Activated T-cell treated with anti-CD3 and anti-CD28 coated beads, Interleukin-2, amount 50 U/mL, for 4 hours (primary cell): Measurements from ENCODE around the gene DSN1. TPM values are rescaled to one million over a fixed set of nuclear protein-coding genes. Genes with fewer than 3 reads are reported as not detected.

Experiments used
- ATAC-seq, 2 donors: fragments of 200-7000 bp; cut with Tn5 transposase; one replicate each; pipeline ENCODE4 v1.10.0; 2021
- DNase-seq: peaks from one replicate; pipeline ENCODE4 v3.0.0-alpha.2; 2020
- H3K27me3 Mint-ChIP-seq: one replicate; pipeline ENCODE4 v1.8.0; 2021; ENCODE audit warnings: low read depth, mixed read lengths
- H3K36me3 Mint-ChIP-seq: one replicate; pipeline ENCODE4 v1.8.0; 2022; ENCODE audit warnings: mixed read lengths; ENCODE audit not compliant: insufficient read depth
- H3K4me1 Mint-ChIP-seq: one replicate; pipeline ENCODE4 v1.8.0; 2021; ENCODE audit warnings: low read depth, mixed read lengths
- H3K4me3 Mint-ChIP-seq: one replicate; pipeline ENCODE4 v1.8.0; 2021; ENCODE audit warnings: mild to moderate bottlenecking, moderate library complexity, mixed read lengths
- H3K9me3 Mint-ChIP-seq: one replicate; pipeline ENCODE4 v1.8.0; 2021; ENCODE audit warnings: mixed read lengths
- total RNA-seq, 3 donors: library from RNA; stranded (reverse); gene quantifications; one replicate each; pipeline ENCODE4 v1.2.1, GENCODE V29; 2021

Gene DSN1
- total RNA-seq, 3 donors from 2014 or later, result 11.6 to 13.7 (median 13.1) TPM

DNA sequence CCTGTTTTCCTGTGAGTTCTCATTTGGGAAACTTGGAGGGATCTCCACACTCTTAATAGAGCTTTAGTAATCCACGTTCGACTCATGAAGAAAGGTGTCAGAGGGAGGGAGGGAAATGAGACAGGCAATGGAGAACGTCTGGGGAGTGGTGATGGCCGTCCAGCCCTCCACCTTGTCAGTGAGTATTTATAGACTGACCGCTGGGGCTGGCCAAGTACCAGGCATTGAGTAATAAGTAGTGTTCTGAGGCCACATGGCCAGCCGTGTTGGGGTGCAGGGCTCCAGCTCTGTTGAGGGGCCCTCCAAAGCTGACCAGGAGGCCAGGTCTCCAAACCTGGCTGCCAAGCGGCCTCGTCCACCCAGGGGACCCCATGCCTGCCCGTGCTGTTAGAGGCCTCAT lies 11.3 kb upstream of the DSN1 start:
- Mint-ChIP-seq H3K9me3 (no peaks in the 10 kb centered on the region), H3K36me3 (peaks cover 2% of the 10 kb centered on the region), H3K4me3 (no peak overlapping the region), H3K27me3 (no peaks in the 10 kb centered on the region), H3K4me1 (no peaks in the 10 kb centered on the region)
- ATAC-seq (no peak), DNase-seq (no peak)

DNA sequence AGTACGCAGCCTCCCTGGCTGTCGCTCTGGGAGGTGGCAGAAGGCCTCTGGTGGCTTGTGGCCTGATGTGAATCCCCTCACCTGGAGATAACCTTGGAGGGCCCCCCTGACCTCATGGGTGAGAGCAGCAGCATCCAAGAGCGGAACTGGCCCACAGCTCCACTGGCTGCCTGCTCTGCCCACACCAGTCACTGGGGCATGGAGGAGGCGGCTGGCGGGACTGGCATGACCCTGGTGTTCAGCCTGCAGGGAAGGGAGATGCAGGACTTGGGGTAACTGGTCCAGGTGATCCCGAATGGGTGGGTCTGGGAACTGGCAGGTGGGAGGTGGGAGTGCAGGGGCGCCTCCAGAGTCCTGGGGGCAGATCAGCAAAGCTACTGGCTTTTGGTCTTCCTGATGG lies 10.6 kb upstream of the DSN1 start:
- H3K9me3 Mint-ChIP-seq, result no peaks in the 10 kb centered on the region
- H3K4me1 Mint-ChIP-seq, result no peaks in the 10 kb centered on the region
- H3K4me3 Mint-ChIP-seq, result no peak overlapping the region
- DNase-seq (no peak), ATAC-seq (no peak)
- H3K27me3 Mint-ChIP-seq, result no peaks in the 10 kb centered on the region
- peaks cover 2% of the 10 kb centered on the region for H3K36me3 Mint-ChIP-seq

- Mint-ChIP-seq H3K27me3 (no peaks in the 10 kb centered on the region), H3K9me3 (no peaks in the 10 kb centered on the region), H3K4me1 (peaks cover 2% of the 10 kb centered on the region), H3K36me3 (peaks cover 2% of the 10 kb centered on the region), H3K4me3 (no peak overlapping the region)
- DNase-seq, result no peak
- ATAC-seq, result no peak
Measured at GRCh38 chr20:36779656-36780025, 6.1 kb upstream of the DSN1 start.

- Mint-ChIP-seq H3K4me3 (no peak overlapping the region), H3K36me3 (no peaks in the 10 kb centered on the region), H3K27me3 (no peaks in the 10 kb centered on the region), H3K4me1 (peaks cover 2% of the 10 kb centered on the region), H3K9me3 (no peaks in the 10 kb centered on the region)
- no peak for DNase-seq
- no peak for ATAC-seq
Measured at GRCh38 chr20:36778831-36779655, 5.5 kb upstream of the DSN1 start.

GRCh38 chr20:36777576-36777975 lies 4.0 kb upstream of the DSN1 start:
- no peaks in the 10 kb centered on the region for H3K27me3 Mint-ChIP-seq
- H3K4me1 Mint-ChIP-seq, result peaks cover 8% of the 10 kb centered on the region
- DNase-seq, result no peak
- no peak overlapping the region for H3K4me3 Mint-ChIP-seq
- H3K36me3 Mint-ChIP-seq, result no peaks in the 10 kb centered on the region
- no peak for ATAC-seq
- H3K9me3 Mint-ChIP-seq, result no peaks in the 10 kb centered on the region

DNA sequence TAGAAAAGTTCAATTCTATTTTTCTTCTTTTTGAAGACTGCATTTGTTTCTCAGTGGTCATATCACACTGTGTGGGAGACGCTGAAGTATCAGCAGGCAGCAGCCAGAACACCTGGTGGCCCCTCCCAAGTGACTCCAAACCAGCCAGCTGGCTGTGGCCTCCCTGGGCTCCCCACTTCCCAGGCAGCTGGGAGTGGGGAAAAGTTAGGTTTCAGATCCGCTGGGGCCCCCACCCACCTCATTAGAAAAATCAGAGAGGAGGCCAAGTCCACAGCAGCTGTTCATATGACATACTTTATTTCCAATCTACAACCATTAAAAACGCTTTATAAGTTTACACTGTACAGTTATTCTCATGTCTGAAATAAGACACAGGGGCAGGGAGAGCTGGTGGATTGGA lies 3.6 kb upstream of the DSN1 start:
- DNase-seq (no peak), ATAC-seq (no peak)
- Mint-ChIP-seq H3K27me3 (no peaks in the 10 kb centered on the region), H3K4me1 (peaks cover 9% of the 10 kb centered on the region), H3K9me3 (no peaks in the 10 kb centered on the region), H3K36me3 (no peaks in the 10 kb centered on the region), H3K4me3 (no peak overlapping the region)

GRCh38 chr20:36775826-36776225 lies 2.3 kb upstream of the DSN1 start:
- H3K27me3 Mint-ChIP-seq, result no peaks in the 10 kb centered on the region
- no peak for DNase-seq
- H3K4me3 Mint-ChIP-seq, result no peak overlapping the region
- H3K9me3 Mint-ChIP-seq, result no peaks in the 10 kb centered on the region
- peaks cover 11% of the 10 kb centered on the region for H3K4me1 Mint-ChIP-seq
- ATAC-seq, result no peak
- H3K36me3 Mint-ChIP-seq, result no peaks in the 10 kb centered on the region

DNA sequence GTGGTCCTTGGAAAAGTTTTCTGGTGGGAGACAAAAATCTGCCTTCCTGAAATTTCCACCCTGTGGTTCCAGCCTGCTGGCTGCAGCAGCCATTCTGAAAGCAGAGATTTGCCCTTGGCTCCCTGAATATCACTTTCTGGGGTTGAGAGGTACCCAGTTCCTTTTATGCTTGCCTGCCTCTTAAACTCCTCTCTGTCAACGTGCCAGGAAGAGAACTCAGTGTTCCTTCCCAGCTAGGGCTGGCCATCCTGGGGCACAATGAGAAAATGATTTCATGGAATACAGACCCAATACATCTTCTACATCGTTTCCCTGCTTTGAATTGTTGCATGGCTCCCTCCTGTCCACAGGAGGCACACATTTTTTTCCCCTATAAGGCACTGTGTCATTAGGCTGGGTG lies 1.6 kb upstream of the DSN1 start:
- Mint-ChIP-seq H3K36me3 (no peaks in the 10 kb centered on the region), H3K4me1 (peaks cover 11% of the 10 kb centered on the region), H3K4me3 (peak overlapping the region; percentile 87), H3K27me3 (no peaks in the 10 kb centered on the region), H3K9me3 (no peaks in the 10 kb centered on the region)
- no peak for ATAC-seq
- no peak for DNase-seq

DNA sequence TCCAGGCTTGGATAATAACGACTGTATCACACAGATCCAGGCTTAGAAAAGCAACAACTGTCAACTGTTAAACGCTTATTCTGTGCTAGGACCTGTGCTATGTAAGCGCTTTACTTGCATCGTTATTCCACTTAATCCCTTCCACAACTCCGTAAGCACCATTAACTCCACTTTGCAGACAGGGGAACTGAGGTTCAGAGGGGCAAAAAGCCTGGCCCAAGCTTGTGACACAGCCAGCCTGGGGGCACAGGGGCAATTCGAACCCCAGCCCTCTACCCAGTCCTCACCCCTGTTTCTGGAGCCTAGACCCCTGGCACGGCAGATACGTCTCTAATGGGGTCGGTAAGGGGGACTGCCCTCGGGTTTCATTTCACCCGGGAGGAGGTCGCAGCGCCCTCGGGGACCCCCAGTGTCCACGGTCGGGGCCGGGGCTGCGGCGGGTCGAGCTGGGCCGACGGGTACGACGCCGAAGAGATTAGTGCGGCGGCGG lies 411 bp downstream of the DSN1 start:
- Mint-ChIP-seq H3K4me3 (peak overlapping the region; percentile 87), H3K27me3 (no peaks in the 10 kb centered on the region), H3K36me3 (no peaks in the 10 kb centered on the region), H3K9me3 (no peaks in the 10 kb centered on the region), H3K4me1 (peaks cover 11% of the 10 kb centered on the region)
- ATAC-seq (peak; percentile 38 to 49), DNase-seq (no peak)

DNA sequence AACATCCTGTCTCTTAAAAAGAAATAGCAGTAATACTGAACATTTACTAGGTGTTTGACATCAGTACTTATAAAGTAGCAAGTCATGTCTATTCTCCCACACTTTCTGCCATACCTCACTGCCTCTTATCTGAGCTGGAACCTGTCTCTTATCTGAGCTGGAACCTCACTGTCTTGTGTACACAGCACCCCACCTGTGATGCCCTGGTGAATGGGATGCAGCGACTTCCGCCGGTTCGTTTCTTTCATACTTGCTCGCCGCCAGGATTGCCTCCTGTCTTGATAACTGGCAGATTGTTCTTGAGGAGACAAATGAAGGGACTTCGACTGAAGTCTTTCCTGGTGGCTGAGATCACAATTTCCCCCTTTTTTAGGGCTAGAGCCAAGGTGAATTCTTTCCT lies 2.9 kb downstream of the DSN1 start:
- no peak overlapping the region for H3K4me3 Mint-ChIP-seq
- no peaks in the 10 kb centered on the region for H3K9me3 Mint-ChIP-seq
- peaks cover 11% of the 10 kb centered on the region for H3K4me1 Mint-ChIP-seq
- DNase-seq (no peak), ATAC-seq (no peak)
- H3K36me3 Mint-ChIP-seq, result no peaks in the 10 kb centered on the region
- no peaks in the 10 kb centered on the region for H3K27me3 Mint-ChIP-seq

DNA sequence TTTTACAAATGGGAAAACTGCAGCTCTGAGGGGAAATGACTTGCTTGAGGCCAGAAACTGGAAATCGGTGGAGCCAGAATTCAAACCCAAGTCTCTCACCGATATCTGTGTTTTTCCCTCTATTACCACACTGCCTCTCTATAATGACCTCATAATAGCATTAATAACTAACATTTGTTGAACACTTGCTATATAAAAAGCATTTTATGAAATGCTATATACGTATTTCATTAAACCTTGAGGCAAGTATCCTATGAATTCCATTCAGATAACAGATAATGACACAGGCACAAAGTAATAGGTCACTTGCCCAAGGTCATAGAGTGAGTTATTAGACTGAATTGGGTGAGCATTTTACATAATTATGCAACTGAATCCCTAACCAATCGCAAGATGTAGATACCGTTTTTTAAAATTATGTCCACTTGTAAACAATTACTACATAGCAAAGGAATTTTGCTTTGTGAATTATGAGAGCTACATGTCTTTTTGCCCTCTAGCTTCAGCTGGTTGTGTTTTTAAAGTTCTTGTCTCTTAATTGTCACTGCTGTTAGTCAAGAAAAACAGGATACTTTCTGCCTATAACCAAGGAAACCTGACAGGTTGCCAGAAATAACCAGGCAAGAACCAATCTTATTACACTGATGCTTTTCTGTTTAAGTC lies 4.7 kb downstream of the DSN1 start:
- DNase-seq, result no peak
- no peaks in the 10 kb centered on the region for H3K9me3 Mint-ChIP-seq
- no peaks in the 10 kb centered on the region for H3K27me3 Mint-ChIP-seq
- H3K4me1 Mint-ChIP-seq, result peaks cover 9% of the 10 kb centered on the region
- ATAC-seq, result no peak
- H3K36me3 Mint-ChIP-seq, result no peaks in the 10 kb centered on the region
- no peak overlapping the region for H3K4me3 Mint-ChIP-seq

DNA sequence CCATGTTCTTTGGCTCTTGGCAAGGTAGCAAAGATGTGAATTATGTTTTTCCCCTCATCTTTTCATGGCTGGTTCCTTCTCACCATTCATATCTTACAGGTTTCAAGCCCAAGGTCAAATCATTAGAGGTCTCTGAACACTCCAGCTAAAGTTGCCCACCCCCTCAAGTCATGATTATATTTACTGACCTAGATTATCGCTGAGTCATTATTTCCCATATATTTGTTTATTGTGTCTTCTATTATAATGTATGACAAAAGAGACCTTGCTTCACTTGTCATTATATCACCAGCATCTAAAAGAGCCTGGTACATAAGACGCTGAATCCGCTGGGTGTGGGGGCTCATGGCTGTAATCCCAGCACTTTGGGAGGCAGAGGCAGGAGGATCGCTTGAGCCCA lies 12.4 kb downstream of the DSN1 start:
- H3K27me3 Mint-ChIP-seq, result no peaks in the 10 kb centered on the region
- ATAC-seq, result no peak

DNA sequence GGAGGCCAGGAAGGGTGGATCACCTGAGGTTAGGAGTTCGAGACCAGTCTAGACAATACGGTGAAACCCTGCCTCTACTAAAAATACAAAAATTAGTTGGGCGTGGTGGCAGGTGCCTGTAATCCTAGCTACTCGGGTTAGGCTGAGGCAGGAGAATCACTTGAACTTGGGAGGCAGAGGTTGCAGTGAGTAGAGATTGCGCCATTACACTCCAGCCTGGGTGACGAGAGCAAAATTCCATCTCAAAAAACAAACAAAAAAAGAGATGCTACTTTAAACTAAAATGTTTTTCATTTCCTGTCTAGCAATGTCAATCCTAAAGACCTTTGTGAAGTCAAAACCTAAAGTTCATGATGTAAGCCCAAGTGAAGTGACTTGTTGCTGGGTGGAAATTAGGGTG lies 12.9 kb downstream of the DSN1 start:
- H3K36me3 Mint-ChIP-seq, result peaks cover 6% of the 10 kb centered on the region

More for the DNA sequence above, 12.4 kb downstream of the DSN1 start:
- DNase-seq, result no peak
- Mint-ChIP-seq H3K4me1 (peaks cover 5% of the 10 kb centered on the region), H3K9me3 (no peaks in the 10 kb centered on the region), H3K4me3 (no peak overlapping the region), H3K36me3 (peaks cover 6% of the 10 kb centered on the region)

DNA sequence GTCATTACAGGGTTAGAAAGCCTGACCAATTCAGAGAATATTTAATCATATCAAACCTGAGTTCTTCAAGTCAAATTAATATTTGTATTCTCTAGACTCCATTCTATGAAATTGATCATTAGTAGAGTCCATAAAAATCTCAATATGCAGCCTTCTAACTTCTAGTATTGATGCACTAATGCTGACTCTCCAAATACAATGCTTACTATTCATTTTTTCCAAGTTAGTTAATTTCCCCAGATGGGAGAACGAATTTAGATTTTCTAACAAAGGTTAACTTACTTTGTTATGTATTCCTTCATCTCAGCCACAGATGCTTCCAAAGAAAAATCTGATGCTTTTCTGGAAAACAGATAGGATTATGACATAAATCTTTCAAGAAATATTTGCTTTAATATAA lies 15.3 kb downstream of the DSN1 start:
- DNase-seq, result no peak
- H3K9me3 Mint-ChIP-seq, result no peaks in the 10 kb centered on the region
- H3K27me3 Mint-ChIP-seq, result no peaks in the 10 kb centered on the region
- no peak for ATAC-seq
- H3K4me3 Mint-ChIP-seq, result no peak overlapping the region
- peaks cover 11% of the 10 kb centered on the region for H3K36me3 Mint-ChIP-seq
- H3K4me1 Mint-ChIP-seq, result peaks cover 5% of the 10 kb centered on the region

More for the DNA sequence above, 12.9 kb downstream of the DSN1 start:
- no peak for ATAC-seq
- H3K27me3 Mint-ChIP-seq, result no peaks in the 10 kb centered on the region
- no peak for DNase-seq
- H3K4me3 Mint-ChIP-seq, result no peak overlapping the region
- no peaks in the 10 kb centered on the region for H3K9me3 Mint-ChIP-seq
- H3K4me1 Mint-ChIP-seq, result peaks cover 5% of the 10 kb centered on the region

DNA sequence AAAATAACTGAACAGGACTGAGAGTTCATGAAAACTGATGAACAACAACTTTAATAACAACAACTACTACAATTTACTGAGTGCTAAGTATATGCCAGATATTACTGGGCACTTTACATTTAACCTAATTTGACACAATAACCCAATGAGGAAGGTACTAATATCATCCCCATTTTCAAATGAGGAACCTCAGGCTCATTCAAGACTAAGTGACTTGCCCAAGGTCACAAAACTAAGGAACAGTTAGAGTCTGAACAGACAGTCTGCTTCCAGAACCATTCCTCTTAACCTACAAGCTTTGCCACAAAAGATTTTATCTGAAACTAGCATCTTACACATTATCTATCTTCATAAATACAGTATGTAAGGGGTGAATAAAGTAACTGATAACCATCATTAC lies 17.1 kb downstream of the DSN1 start:
- H3K9me3 Mint-ChIP-seq, result no peaks in the 10 kb centered on the region
- H3K4me1 Mint-ChIP-seq, result peaks cover 5% of the 10 kb centered on the region
- H3K4me3 Mint-ChIP-seq, result no peak overlapping the region
- H3K27me3 Mint-ChIP-seq, result no peaks in the 10 kb centered on the region
- no peak for DNase-seq
- H3K36me3 Mint-ChIP-seq, result peaks cover 14% of the 10 kb centered on the region
- no peak for ATAC-seq
